ENCODE data around the gene LRRC42. TPM values are rescaled to one million over a fixed set of nuclear protein-coding genes. Genes with fewer than 3 reads are reported as not detected.

Gene LRRC42
- total RNA-seq, 1 experiment from 2014 or later = 78.7 TPM

- intact Hi-C loops (cut with micrococcal nuclease; ENCODE audit: unreplicated experiment) = no loop called here
- Histone ChIP-seq H3K4me2 (no peak overlapping the region), H3K9me2 (ENCODE audit: insufficient read depth) (no peaks in the 10 kb centered on the region), H3K27ac (no peak overlapping the region), H3K4me1 (replicated peaks; ENCODE audit: insufficient read depth) (peaks cover 21% of the 10 kb centered on the region), H3K36me3 (ENCODE audit: low read depth) (no peaks in the 10 kb centered on the region), H2AFZ (no peak overlapping the region), H3K79me2 (ENCODE audit: low read depth) (no peaks in the 10 kb centered on the region), H3K9me3 (ENCODE audit: insufficient read depth, low read depth) (no peaks in the 10 kb centered on the region), H4K20me1 (ENCODE audit: insufficient read depth) (no peaks in the 10 kb centered on the region), H3K27me3 (ENCODE audit: insufficient read depth, low read depth) (no peaks in the 10 kb centered on the region; the same call in 1 of the 2 replicates), H3K4me3 (no peak overlapping the region), H3F3A (ENCODE audit: insufficient read depth, low read depth) (peaks cover 20% of the 10 kb centered on the region)
- POLR2A ChIA-PET (ENCODE audit: unreplicated experiment) = no interaction called here
- CTCF ChIA-PET = interaction anchor here (0.6 kb wide), 1 partner anchor 12 kb away, joined by 3 read pairs; no protein-coding TSS in a partner anchor
- BruUV-seq (replicated peaks) = no TSS peak
- DNase-seq = no peak
- TF ChIP-seq CTCF (conservative IDR thresholded peaks at IDR 0.05) (no peak), EZH2 (IDR thresholded peaks at IDR 0.05; ENCODE audit: low read depth) (no peak)
Measured at GRCh38 chr1:54012008-54012325, 65.8 kb downstream of the LRRC42 start.

- Histone ChIP-seq H3F3A (ENCODE audit: insufficient read depth, low read depth) (peaks cover 23% of the 10 kb centered on the region), H3K4me2 (no peak overlapping the region), H3K9me3 (ENCODE audit: insufficient read depth, low read depth) (no peaks in the 10 kb centered on the region), H3K79me2 (ENCODE audit: low read depth) (no peaks in the 10 kb centered on the region), H3K4me1 (replicated peaks; ENCODE audit: insufficient read depth) (peaks cover 30% of the 10 kb centered on the region), H3K4me3 (no peak overlapping the region), H3K27me3 (ENCODE audit: insufficient read depth, low read depth) (no peaks in the 10 kb centered on the region; the same call in 1 of the 2 replicates), H4K20me1 (ENCODE audit: insufficient read depth) (no peaks in the 10 kb centered on the region), H2AFZ (no peak overlapping the region), H3K27ac (no peak overlapping the region), H3K36me3 (ENCODE audit: low read depth) (no peaks in the 10 kb centered on the region), H3K9me2 (ENCODE audit: insufficient read depth) (no peaks in the 10 kb centered on the region)
- POLR2A ChIA-PET (ENCODE audit: unreplicated experiment) = no interaction called here
- DNase-seq = no peak
- TF ChIP-seq CTCF (conservative IDR thresholded peaks at IDR 0.05) (no peak), EZH2 (IDR thresholded peaks at IDR 0.05; ENCODE audit: low read depth) (no peak)
- intact Hi-C loops (cut with micrococcal nuclease; ENCODE audit: unreplicated experiment) = no loop called here
- CTCF ChIA-PET = no interaction called here
- no TSS peak for BruUV-seq (replicated peaks)
Measured at GRCh38 chr1:54012863-54013262, 66.7 kb downstream of the LRRC42 start.

GRCh38 chr1:54013393-54014008, 67.4 kb downstream of the LRRC42 start:
- ChIA-PET POLR2A (ENCODE audit: unreplicated experiment) (no interaction called here), CTCF (no interaction called here)
- Histone ChIP-seq H3K9me3 (ENCODE audit: insufficient read depth, low read depth) (no peaks in the 10 kb centered on the region), H3K4me1 (replicated peaks; ENCODE audit: insufficient read depth) (peaks cover 37% of the 10 kb centered on the region), H3K4me2 (no peak overlapping the region), H3K36me3 (ENCODE audit: low read depth) (no peaks in the 10 kb centered on the region), H3F3A (ENCODE audit: insufficient read depth, low read depth) (peaks cover 23% of the 10 kb centered on the region), H4K20me1 (ENCODE audit: insufficient read depth) (no peaks in the 10 kb centered on the region), H3K27ac (no peak overlapping the region), H2AFZ (no peak overlapping the region), H3K79me2 (ENCODE audit: low read depth) (no peaks in the 10 kb centered on the region), H3K27me3 (ENCODE audit: insufficient read depth, low read depth) (no peaks in the 10 kb centered on the region; the same call in 1 of the 2 replicates), H3K4me3 (no peak overlapping the region), H3K9me2 (ENCODE audit: insufficient read depth) (no peaks in the 10 kb centered on the region)
- TF ChIP-seq EZH2 (IDR thresholded peaks at IDR 0.05; ENCODE audit: low read depth) (no peak), CTCF (conservative IDR thresholded peaks at IDR 0.05) (no peak)
- BruUV-seq (replicated peaks) = no TSS peak
- no peak for DNase-seq
- intact Hi-C loops (cut with micrococcal nuclease; ENCODE audit: unreplicated experiment) = no loop called here

All from PC-9 (cell line).